ENCODE measurements around the gene RPTN.
A peak's percentile ranks its signal among the peaks of the same experiment; 100 is the strongest.
"Not testable (repeated sequence)": the region's sequence is repeated elsewhere in the genome, so short reads cannot be mapped to it uniquely, and the experiment has no call there.

The RPTN gene

DNA sequence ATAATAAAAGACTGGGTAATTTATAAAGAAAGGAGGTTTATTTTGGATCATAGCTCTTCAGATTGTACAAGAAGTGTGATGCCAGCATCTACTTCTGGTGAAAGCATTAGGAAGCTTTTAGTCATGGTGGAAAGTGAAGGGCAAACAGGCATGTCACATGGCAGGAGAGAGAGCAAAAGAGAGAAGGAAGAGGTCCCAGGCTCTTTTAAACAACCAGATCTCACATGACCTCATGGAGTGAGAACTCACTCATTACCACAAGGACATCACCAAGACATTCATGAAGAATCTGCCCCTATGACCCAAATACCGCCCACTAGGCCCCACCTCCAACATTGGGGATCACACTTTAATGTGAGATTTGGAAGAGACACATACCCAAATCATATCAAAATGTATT, 10.0 kb downstream of the RPTN start:
- no peak overlapping the region for H3K4me3 ChIP-seq (ENCODE audit: low read depth, low read length)
- TF ChIP-seq, protein P1, sequence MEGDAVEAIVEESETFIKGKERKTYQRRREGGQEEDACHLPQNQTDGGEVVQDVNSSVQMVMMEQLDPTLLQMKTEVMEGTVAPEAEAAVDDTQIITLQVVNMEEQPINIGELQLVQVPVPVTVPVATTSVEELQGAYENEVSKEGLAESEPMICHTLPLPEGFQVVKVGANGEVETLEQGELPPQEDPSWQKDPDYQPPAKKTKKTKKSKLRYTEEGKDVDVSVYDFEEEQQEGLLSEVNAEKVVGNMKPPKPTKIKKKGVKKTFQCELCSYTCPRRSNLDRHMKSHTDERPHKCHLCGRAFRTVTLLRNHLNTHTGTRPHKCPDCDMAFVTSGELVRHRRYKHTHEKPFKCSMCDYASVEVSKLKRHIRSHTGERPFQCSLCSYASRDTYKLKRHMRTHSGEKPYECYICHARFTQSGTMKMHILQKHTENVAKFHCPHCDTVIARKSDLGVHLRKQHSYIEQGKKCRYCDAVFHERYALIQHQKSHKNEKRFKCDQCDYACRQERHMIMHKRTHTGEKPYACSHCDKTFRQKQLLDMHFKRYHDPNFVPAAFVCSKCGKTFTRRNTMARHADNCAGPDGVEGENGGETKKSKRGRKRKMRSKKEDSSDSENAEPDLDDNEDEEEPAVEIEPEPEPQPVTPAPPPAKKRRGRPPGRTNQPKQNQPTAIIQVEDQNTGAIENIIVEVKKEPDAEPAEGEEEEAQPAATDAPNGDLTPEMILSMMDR (IDR thresholded peaks at IDR 0.05; ENCODE audit: low read depth, low read length, missing control alignments): no peak
- DNase-seq (ENCODE audit: low read depth): no peak

GRCh38 chr1:152148051-152148450, 11.0 kb downstream of the RPTN start:
- no peak overlapping the region for H3K4me3 ChIP-seq (ENCODE audit: low read depth, low read length)
- no peak for DNase-seq (ENCODE audit: low read depth)
- TF ChIP-seq, protein P1 (IDR thresholded peaks at IDR 0.05; ENCODE audit: low read depth, low read length, missing control alignments): no peak

GRCh38 chr1:152145769-152146168, 13.3 kb downstream of the RPTN start:
- TF ChIP-seq, protein P1 (IDR thresholded peaks at IDR 0.05; ENCODE audit: low read depth, low read length, missing control alignments): no peak
- H3K4me3 ChIP-seq (ENCODE audit: low read depth, low read length): no peak overlapping the region
- no peak for DNase-seq (ENCODE audit: low read depth)

DNA sequence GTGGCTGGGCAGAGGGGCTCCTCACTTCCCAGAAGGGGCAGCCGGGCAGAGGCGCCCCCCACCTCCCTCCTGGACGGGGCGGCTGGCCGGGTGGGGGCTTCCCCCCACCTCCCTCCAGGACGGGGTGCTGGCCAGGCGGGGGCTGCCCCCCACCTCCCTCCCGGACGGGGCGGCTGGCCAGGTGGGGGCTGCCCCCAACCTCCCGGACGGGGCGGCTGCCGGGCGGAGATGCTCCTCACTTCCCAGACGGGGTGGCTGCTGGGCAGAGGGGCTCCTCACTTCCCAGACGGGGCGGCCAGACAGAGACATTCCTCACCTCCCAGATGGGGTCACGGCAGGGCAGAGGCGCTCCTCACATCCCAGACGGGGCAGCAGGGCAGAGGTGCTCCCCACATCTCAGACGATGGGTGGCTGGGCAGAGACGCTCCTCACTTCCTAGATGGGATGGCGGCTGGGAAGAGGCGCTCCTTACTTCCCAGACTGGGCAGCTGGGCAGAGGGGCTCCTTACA, 14.3 kb downstream of the RPTN start:
- not testable (repeated sequence) for DNase-seq (ENCODE audit: low read depth); H3K4me3 ChIP-seq (ENCODE audit: low read depth, low read length)

DNA sequence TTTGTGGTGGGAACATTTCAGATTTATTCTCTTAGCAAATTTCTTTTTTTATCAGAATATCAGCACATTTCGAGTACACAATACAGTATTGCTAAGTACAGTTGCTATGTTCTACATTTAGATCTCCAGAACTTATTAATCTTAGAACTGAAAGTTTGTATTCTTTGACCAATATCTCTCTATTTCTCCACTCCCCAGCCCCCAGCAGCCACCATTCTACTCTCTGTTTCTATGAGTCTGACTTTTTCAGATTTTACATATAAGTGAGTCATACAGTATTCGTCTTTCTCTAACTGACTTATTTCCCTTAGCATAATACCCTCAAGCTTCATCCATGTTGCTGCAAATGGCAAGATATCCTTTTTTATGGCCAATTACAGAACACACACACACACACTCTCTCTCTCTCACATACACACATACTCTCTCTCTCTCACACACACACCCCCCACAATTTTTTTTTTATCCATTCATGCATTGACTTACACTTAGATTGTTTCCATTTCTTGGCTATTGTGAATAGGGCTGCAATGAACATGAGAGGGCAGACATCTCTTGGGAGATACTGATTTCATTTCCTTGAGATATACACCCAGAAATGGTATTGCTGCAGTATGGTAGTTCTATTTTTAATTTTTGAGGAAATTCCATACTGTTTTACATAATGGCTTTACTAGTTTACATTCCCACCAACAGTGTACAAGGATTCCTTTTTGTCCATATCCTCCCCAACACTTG, 15.7 kb downstream of the RPTN start:
- TF ChIP-seq, protein P1 (IDR thresholded peaks at IDR 0.05; ENCODE audit: low read depth, low read length, missing control alignments): no peak

GRCh38 chr1:152141971-152142584, 16.9 kb downstream of the RPTN start:
- peak; percentile 8 for DNase-seq (ENCODE audit: low read depth)
- H3K4me3 ChIP-seq (ENCODE audit: low read depth, low read length): no peak overlapping the region
- TF ChIP-seq, protein P1 (IDR thresholded peaks at IDR 0.05; ENCODE audit: low read depth, low read length, missing control alignments): peak; percentile 79

More for the DNA sequence above, 15.7 kb downstream of the RPTN start:
- peak; percentile 3 for DNase-seq (ENCODE audit: low read depth)
- no peak overlapping the region for H3K4me3 ChIP-seq (ENCODE audit: low read depth, low read length)

- TF ChIP-seq, protein P1 (IDR thresholded peaks at IDR 0.05; ENCODE audit: low read depth, low read length, missing control alignments): no peak
- no peak for DNase-seq (ENCODE audit: low read depth)
- H3K4me3 ChIP-seq (ENCODE audit: low read depth, low read length): no peak overlapping the region
Observed at GRCh38 chr1:152137215-152137614, 21.8 kb downstream of the RPTN start.
